ENCODE measurements around the gene PTK6.

The PTK6 gene

GRCh38 chr20:63570281-63571086, 33.3 kb upstream of the PTK6 start:
- no peak for DNase-seq (ENCODE audit: low read depth in 3 of 3, low spot score in 1 of 3)

DNA sequence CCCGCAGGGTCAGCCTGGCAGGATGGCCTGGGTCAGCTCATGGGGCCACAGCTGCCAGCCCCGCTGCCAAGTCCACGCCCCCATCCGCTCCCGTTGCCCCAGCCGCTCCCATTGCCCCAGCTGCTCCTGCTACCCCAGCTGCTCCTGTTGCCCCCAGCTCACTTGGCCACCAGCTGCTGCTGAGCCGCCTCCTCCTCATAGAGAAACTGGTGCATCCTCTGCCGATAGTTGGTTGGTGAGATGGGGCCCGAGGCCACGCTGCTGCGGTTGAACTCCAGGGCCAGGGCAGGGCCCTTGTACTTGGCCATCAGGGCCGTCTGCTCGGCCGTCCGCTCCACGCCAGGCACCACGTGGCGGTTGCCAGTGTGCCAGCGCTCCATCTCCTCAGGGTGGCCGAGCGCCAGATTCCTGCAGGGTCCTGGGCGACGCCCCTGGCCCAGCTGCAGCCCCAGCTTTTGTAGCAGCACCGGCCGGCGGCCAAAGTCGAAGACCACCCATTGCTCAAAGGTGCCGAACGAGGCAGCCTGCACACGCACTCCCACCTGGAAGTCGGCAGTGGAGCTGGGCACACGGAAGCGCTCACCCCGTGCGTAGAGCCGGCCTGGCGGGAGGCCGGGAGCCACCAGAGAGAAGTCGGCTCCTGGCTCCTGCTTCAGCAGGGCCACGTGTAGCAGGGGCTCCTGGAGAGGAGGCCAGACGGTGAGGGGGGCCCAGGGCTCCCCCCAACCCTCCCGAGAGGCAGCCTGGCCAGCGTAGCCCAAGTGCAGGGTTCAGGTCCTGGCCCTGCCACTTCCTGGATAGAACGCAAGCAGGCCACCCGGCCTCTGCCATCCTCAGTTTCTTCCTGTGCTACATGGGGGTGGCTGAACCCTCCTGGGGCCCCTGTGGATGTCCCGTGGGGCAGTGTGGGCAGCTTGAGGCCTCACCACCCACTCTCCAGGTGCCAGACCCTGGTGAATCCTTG, 32.1 kb upstream of the PTK6 start:
- DNase-seq (ENCODE audit: low read depth in 3 of 3, low spot score in 1 of 3): no peak

DNA sequence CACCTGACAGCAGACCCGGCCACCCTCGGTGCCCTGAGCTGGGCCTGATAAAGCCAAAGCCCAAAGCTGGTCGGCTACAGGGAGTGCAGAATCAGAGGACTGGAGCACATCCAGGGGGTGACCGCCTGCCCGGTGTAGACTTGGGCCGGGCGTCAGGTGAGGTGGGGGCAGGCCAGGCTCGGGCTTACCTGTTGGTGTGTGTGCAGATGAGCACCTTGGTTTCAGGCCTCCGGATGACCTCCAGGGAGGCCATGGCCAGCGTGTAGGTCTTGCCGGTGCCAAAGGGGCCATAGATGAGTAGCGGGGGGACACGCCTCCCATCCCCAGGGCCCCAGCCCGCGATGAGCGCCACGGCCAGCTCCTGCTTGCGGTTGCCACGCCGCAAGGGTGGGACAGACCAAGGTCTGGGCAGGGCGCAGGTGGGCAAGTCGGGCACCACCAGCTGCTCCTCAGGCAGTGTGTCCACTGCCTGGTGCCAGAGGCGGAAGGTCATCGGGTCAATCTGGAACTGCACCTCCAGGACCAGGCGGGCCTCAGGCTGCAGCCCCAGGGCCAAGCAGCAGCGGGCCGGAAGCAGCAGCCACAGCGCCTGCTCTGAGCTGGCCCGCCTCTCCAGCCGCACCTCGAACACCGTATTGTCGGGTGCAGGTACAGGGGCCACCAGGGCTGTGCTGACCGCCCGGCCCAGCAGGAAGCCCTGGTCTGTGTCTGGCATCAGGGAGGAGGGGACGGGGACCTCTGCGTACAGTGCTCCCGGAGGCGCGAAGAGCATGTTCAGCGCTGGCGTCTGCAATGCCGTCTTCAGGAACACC, 31.2 kb upstream of the PTK6 start:
- no peak for DNase-seq (ENCODE audit: low read depth in 3 of 3, low spot score in 1 of 3)

DNA sequence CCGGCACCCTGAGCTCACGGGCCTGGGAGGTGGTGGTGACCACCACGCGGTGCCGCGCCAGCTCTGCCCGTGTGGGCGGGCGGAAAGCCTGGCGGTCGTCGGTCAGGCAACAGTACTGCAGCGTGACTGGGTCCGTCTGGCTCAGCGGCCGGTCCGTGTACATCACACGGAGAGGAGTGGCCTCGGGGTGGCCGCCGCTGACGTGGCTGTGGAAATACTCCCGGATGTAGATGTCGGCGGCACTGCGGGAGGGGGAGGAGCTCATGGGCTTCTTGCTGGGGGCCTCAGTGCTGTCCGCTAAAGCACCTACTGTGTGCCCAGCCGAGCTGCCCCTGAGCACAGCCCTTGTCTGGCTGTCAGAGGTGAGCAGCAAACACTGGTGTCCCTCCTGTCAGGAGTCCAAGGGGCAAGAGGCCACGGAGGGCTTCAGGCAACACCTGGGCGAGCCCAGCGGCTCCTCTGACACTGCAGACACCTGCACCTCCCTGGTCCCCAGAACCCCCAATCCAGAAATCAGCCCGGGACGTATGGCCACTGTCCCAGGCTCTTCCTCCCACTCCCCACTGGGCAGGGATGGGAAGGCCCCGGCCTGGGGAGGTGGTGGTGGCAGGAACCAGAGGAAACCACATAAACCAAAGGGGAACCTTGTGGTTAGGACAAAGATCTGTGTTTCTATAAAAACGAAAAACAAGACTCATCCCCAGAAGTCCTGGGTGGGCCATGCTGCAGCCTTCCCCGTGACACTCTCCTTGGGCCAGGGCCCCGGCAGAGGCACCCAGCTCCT, 30.4 kb upstream of the PTK6 start:
- no peak for DNase-seq (ENCODE audit: low read depth in 3 of 3, low spot score in 1 of 3)

DNA sequence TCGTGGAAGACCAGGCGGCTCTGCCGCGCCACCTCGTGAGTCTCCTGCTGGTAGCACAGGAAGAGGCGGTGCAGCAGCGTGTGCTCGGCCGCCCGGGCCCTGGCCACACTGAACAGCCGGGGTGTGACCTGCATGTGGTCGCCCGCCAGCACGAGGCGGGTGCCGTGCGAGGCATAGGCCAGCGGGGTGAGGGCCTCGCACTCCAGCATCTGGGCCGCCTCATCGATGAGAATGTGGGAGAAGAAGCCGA, 29.9 kb upstream of the PTK6 start:
- no peak for DNase-seq (ENCODE audit: low read depth in 3 of 3, low spot score in 1 of 3)

- no peak for DNase-seq (ENCODE audit: low read depth in 3 of 3, low spot score in 1 of 3)
Observed at GRCh38 chr20:63566395-63567135, 29.4 kb upstream of the PTK6 start.

DNA sequence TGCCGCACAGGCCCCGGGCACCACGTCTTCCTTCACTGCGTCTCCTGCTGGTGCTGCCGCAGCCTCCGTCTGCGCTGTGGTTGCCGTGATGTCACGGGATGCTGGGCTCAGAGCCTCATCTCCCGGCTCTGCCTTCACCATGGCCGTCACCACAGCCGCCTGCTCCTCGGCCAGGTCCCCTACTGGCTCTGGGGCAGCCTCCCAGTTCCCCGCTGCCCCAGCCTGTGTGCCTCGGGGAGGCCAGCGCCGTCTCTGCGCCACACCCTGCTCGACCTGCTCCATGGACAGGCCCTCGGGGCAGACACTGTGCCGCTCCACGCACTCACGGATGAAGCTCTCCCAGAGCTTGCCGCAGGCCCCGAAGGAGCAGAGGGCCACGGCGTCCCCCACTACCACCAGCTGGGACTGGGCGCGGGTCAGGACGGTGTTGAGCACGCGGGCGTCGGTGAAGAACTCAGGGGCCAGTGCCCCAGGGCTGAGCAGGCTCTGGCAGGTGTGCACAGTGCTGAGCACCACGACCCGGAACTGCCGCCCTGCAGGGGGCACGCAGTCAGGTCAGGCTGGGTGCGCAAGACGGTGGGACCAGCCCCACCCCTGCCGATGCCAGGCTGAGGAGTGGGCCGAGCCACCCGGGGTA, 28.6 kb upstream of the PTK6 start:
- DNase-seq (ENCODE audit: low read depth in 3 of 3, low spot score in 1 of 3): no peak

DNA sequence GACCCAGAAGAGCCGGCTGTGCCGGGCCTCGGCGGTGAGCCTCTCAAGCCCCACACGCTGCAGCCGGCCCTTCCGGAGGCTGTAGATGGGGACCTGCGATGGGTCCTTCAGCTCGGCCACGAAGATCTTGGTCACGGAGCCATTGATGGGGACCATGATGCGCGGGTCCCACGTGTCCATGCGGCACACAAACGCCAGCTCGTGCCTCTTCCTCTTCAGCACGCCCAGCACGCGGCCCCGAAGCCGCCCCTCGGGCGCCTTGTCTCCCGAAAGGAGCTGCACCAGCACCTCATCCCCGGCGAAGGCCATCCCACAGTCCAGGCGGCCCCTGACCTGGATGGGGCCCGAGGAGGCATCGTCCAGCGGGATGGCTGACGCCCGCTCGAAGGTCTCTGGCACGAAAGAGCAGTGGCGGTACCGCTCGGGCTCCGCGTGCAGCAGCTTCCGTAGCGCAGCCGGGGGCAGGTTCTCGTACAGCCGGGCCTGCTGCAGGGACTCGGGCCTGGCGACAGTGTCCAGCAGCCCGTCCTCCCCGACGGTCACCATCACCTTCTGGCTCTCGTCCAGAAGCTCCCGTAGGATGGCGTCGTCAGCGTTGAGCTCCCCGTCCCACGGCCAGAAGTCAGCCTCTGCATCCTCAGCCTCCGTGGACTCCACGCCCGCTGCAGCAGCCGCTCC, 28.0 kb upstream of the PTK6 start:
- no peak for DNase-seq (ENCODE audit: low read depth in 3 of 3, low spot score in 1 of 3)

DNA sequence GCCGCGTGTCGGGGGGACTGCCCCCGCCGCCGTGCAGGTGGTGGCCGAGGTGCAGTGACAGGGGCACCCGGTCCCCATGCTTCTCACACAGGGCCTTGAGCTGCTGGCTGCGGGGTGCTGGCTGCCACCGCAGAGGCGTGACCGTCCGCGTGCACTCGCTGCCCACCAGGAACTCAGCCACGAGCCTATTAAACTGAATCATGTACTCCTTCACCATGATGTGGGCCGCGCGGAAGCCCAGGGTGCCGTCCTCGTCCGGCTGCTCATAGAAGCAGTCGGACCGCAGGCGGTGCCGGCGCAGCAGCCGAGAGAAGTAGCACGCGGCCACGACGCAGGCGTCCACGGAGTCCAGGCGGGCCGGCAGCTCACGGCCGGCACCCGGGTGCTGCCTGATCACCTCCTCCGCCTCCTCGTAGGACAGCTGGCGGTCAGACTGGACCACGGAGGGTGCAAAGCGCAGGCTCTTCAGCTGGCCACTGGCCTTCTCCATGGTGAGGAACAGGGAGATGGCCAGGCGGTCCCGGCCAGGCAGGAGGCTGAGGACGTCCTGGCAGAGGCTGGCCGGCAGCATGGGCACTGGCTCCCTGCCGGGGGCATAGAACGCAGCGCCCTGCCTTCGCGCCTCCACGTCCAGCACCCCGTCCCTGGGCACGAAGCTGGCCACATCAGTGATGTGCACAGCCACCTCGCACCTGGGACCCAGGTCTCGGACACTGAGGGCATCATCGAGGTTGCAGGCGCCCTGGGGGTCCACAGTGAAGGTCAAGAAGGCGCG, 27.0 kb upstream of the PTK6 start:
- DNase-seq (ENCODE audit: low read depth in 3 of 3, low spot score in 1 of 3): no peak

DNA sequence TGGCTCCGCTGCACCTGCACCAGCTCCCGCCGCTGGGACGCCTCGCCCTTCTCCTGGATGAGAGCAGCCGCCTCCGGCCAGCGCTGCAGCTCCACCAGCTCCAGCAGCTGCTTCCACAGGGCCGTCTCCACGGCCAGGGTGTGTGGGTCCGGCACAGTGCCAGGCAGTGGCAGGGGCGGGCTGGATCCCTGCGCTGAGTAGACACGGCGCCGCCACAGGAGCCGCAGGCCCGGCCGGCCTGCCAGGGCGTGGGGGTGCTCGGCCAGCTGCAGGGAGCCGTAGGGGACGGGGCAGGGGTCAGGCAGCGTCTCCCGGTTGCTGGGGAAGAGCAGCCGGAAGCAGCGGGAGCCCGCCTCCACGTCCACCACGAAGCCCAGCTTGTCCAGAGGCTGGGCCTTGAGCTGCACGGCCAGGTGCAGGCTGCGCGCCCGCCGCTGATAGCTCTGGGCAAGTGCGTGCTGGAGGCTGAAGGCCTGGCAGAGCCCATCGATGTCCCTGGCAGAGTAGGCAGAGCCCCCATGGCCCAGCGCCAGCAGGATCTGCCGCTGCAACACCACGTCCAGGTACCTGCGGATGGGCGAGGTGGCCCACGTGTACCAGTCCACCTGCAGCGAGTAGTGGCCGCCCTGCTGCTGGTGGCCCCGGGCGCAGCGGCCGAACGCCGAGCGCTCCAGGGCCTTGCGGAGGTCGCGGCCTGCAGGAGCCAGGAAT, 26.2 kb upstream of the PTK6 start:
- DNase-seq (ENCODE audit: low read depth in 3 of 3, low spot score in 1 of 3): no peak

GRCh38 chr20:63562461-63563224, 25.5 kb upstream of the PTK6 start:
- no peak for DNase-seq (ENCODE audit: low read depth in 3 of 3, low spot score in 1 of 3)

DNA sequence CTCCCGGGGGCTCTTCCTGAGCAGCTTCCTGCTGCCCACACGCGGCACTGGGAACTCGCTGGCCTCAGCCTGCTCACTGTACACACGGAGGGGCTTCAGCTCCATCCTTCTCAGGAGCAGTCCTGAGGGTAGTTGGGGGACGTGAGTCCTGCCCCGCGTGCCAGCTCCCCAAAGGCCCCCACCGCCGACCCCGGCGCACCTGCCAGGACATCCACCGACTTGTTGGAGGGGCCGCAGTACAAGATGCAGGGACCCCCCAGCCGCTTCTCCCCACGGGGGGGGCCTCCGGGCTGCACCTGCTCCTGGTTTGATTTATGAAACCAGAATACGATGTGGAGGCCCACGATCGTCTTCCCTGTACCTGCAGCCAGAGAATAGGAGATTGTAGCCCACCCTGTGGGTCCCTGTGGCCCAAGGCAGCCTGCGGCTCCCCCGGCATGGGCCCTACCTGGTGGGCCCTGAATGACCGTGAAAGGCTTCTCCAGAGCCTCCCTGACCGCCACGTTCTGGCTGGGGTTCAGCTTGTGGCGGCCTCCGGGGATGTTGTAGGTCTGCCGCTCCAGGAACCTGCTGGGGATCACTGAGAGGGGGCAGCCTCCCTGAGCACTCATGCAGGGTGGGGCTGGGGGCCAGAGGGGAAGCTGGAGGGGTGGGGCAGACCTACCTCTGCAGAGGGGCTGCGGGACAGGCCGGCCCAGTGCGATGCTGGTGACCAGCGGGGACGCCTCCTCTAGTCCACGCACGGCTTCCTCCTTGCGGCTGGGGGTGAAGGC, 24.6 kb upstream of the PTK6 start:
- no peak for DNase-seq (ENCODE audit: low read depth in 3 of 3, low spot score in 1 of 3)

GRCh38 chr20:63560856-63561609, 23.9 kb upstream of the PTK6 start:
- no peak for DNase-seq (ENCODE audit: low read depth in 3 of 3, low spot score in 1 of 3)

DNA sequence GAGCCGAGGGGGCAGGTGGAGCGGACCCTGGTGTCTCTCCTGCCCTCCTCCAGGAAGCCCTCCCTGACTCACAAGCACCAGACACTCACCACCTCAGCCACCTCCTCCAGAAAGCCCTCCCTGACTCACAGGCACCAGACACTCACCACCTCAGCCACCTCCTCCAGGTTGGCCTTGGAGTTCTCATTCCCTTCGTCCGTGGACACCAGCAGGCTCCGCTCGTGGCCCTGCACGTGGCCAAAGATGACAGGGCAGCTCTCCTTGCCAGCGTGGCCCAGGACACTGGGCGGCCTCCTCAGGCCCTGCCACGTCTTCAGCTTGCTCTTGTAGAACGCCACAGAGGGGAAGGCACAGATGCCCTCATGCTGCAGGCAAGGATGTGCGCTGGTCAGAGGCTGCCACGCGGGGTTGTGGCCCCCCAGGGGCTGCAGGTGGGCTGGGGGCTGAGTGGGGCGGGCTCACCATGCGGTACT, 23.2 kb upstream of the PTK6 start:
- no peak for DNase-seq (ENCODE audit: low read depth in 3 of 3, low spot score in 1 of 3)

Data from stimulated activated CD4-positive, alpha-beta T cell treated with anti-CD3 and anti-CD28 coated beads, TNF-alpha, amount 100 ng/mL, for 1 hour (primary cell).